ENCODE results near the gene NLRP8. TPM values are rescaled to one million over a fixed set of nuclear protein-coding genes. Genes with fewer than 3 reads are reported as not detected.
A peak's percentile ranks its signal among the peaks of the same experiment; 100 is the strongest.
"Not testable (repeated sequence)": the region's sequence is repeated elsewhere in the genome, so short reads cannot be mapped to it uniquely, and the experiment has no call there.

Gene NLRP8
- total RNA-seq, 1 experiment from 2014 or later: not detected

GRCh38 chr19:55950566-55950965 lies 2.9 kb downstream of the NLRP8 start:
- not testable (repeated sequence) for H3K9me3 ChIP-seq, H3K36me3 ChIP-seq, DNase-seq, H3K27me3 ChIP-seq, H3K4me3 ChIP-seq

- Histone ChIP-seq H3K9me3 (no peaks in the 10 kb centered on the region), H3K4me3 (no peak overlapping the region), H3K27me3 (no peaks in the 10 kb centered on the region; the same call in 1 of the 2 replicates)
These were observed 8.8 kb downstream of the NLRP8 start for GRCh38 chr19:55956431-55956830.

GRCh38 chr19:55958356-55958755 lies 10.7 kb downstream of the NLRP8 start:
- DNase-seq: peak; percentile 32
- H3K36me3 ChIP-seq: no peaks in the 10 kb centered on the region
- no peak overlapping the region for H3K4me3 ChIP-seq
- no peaks in the 10 kb centered on the region for H3K9me3 ChIP-seq
- no peaks in the 10 kb centered on the region for H3K27me3 ChIP-seq

More at GRCh38 chr19:55956431-55956830, 8.8 kb downstream of the NLRP8 start:
- DNase-seq: no peak
- H3K36me3 ChIP-seq: no peaks in the 10 kb centered on the region

GRCh38 chr19:55959996-55960675 lies 12.5 kb downstream of the NLRP8 start:
- Histone ChIP-seq H3K4me3 (no peak overlapping the region), H3K36me3 (no peaks in the 10 kb centered on the region), H3K9me3 (no peaks in the 10 kb centered on the region), H3K27me3 (no peaks in the 10 kb centered on the region)
- DNase-seq: no peak

- H3K36me3 ChIP-seq: no peaks in the 10 kb centered on the region
- no peaks in the 10 kb centered on the region for H3K27me3 ChIP-seq
- peak; percentile 31 for DNase-seq
- H3K9me3 ChIP-seq: no peaks in the 10 kb centered on the region
- H3K4me3 ChIP-seq: no peak overlapping the region
These were observed 14.6 kb downstream of the NLRP8 start for GRCh38 chr19:55962186-55962585.

- DNase-seq: no peak
These were observed 26.4 kb downstream of the NLRP8 start for GRCh38 chr19:55973982-55974381.

GRCh38 chr19:55980415-55980814 lies 32.8 kb downstream of the NLRP8 start:
- Histone ChIP-seq H3K4me3 (no peak overlapping the region), H3K27me3 (no peaks in the 10 kb centered on the region; the same call in 1 of the 2 replicates), H3K36me3 (no peaks in the 10 kb centered on the region), H3K9me3 (no peaks in the 10 kb centered on the region)
- DNase-seq: no peak

More at GRCh38 chr19:55973982-55974381, 26.4 kb downstream of the NLRP8 start:
- H3K27me3 ChIP-seq: 0 out of 2 replicates have a peak, but pooled peaks cover 2% of the 10 kb centered on the region
- no peaks in the 10 kb centered on the region for H3K36me3 ChIP-seq
- H3K4me3 ChIP-seq: no peak overlapping the region
- no peaks in the 10 kb centered on the region for H3K9me3 ChIP-seq

GRCh38 chr19:55985254-55985653 lies 37.6 kb downstream of the NLRP8 start:
- Histone ChIP-seq H3K36me3 (no peaks in the 10 kb centered on the region), H3K9me3 (no peaks in the 10 kb centered on the region), H3K27me3 (no peaks in the 10 kb centered on the region; the same call in 1 of the 2 replicates), H3K4me3 (no peak overlapping the region)
- DNase-seq: no peak

GRCh38 chr19:55986487-55986886 lies 38.9 kb downstream of the NLRP8 start, which contains the start of gene NLRP5:
Gene NLRP5, plus strand, starts transcription at chr19:55986775.
- Histone ChIP-seq H3K9me3 (no peaks in the 10 kb centered on the region), H3K27me3 (no peaks in the 10 kb centered on the region), H3K36me3 (no peaks in the 10 kb centered on the region), H3K4me3 (no peak within 1 kb of the TSS)
- no peak for DNase-seq

GRCh38 chr19:55990831-55991230 lies 43.2 kb downstream of the NLRP8 start:
- no peaks in the 10 kb centered on the region for H3K36me3 ChIP-seq
- no peak for DNase-seq

GRCh38 chr19:55993492-55993891 lies 45.9 kb downstream of the NLRP8 start:
- H3K36me3 ChIP-seq: no peaks in the 10 kb centered on the region

More at GRCh38 chr19:55990831-55991230, 43.2 kb downstream of the NLRP8 start:
- H3K4me3 ChIP-seq: no peak overlapping the region
- H3K27me3 ChIP-seq: no peaks in the 10 kb centered on the region
- no peaks in the 10 kb centered on the region for H3K9me3 ChIP-seq

GRCh38 chr19:56014765-56015164 lies 67.1 kb downstream of the NLRP8 start:
- H3K9me3 ChIP-seq: no peaks in the 10 kb centered on the region
- no peaks in the 10 kb centered on the region for H3K36me3 ChIP-seq
- H3K4me3 ChIP-seq: no peak overlapping the region
- no peak for DNase-seq
- H3K27me3 ChIP-seq: no peaks in the 10 kb centered on the region

More at GRCh38 chr19:55993492-55993891, 45.9 kb downstream of the NLRP8 start:
- Histone ChIP-seq H3K27me3 (no peaks in the 10 kb centered on the region), H3K9me3 (no peaks in the 10 kb centered on the region), H3K4me3 (no peak overlapping the region)
- no peak for DNase-seq

GRCh38 chr19:56015756-56016155 lies 68.1 kb downstream of the NLRP8 start:
- DNase-seq: no peak

GRCh38 chr19:56019325-56019724 lies 71.7 kb downstream of the NLRP8 start:
- not testable (repeated sequence) for H3K4me3 ChIP-seq, H3K9me3 ChIP-seq, H3K36me3 ChIP-seq, H3K27me3 ChIP-seq, DNase-seq

More at GRCh38 chr19:56015756-56016155, 68.1 kb downstream of the NLRP8 start:
- H3K27me3 ChIP-seq: no peaks in the 10 kb centered on the region
- no peak overlapping the region for H3K4me3 ChIP-seq
- H3K9me3 ChIP-seq: no peaks in the 10 kb centered on the region
- no peaks in the 10 kb centered on the region for H3K36me3 ChIP-seq

- not testable (repeated sequence) for H3K4me3 ChIP-seq, H3K9me3 ChIP-seq, H3K27me3 ChIP-seq
These were observed 72.8 kb downstream of the NLRP8 start for GRCh38 chr19:56020355-56020975.

GRCh38 chr19:56026769-56027168 lies 79.1 kb downstream of the NLRP8 start:
- H3K36me3 ChIP-seq: no peaks in the 10 kb centered on the region
- no peaks in the 10 kb centered on the region for H3K27me3 ChIP-seq
- H3K9me3 ChIP-seq: no peaks in the 10 kb centered on the region
- H3K4me3 ChIP-seq: no peak overlapping the region
- DNase-seq: no peak

More at GRCh38 chr19:56020355-56020975, 72.8 kb downstream of the NLRP8 start:
- not testable (repeated sequence) for H3K36me3 ChIP-seq, DNase-seq

Data from MG63 (cell line).